ENCODE data around the gene ANKS1B.
"Not testable (repeated sequence)": the region's sequence is repeated elsewhere in the genome, so short reads cannot be mapped to it uniquely, and the experiment has no call there.

The ANKS1B gene

GRCh38 chr12:99984271-99985128 lies at the start of gene ANKS1B:
ANKS1B (minus strand) TSS chr12:99984936; CDS start chr12:99984237, 699 bp downstream.
- H3K4me3 ChIP-seq (ENCODE audit: low read length): no peak within 1 kb of the TSS
- no peaks in the 10 kb centered on the region for H3K4me1 ChIP-seq (ENCODE audit: control insufficient read depth, insufficient read depth, low read length)
- H3K27me3 ChIP-seq (ENCODE audit: control insufficient read depth, insufficient read depth, low read length): peaks cover 17% of the 10 kb centered on the region
- no peaks in the 10 kb centered on the region for H3K9me3 ChIP-seq (ENCODE audit: control insufficient read depth, low read length)
- H3K9ac ChIP-seq (ENCODE audit: low read length): peak within 1 kb of the TSS; percentile 44
- H3K36me3 ChIP-seq (ENCODE audit: control insufficient read depth, insufficient read depth, low read length): no peaks in the 10 kb centered on the region

GRCh38 chr12:100031836-100032235 lies 47.1 kb upstream of the ANKS1B start:
- H3K36me3 ChIP-seq (ENCODE audit: control insufficient read depth, insufficient read depth, low read length): no peaks in the 10 kb centered on the region
- H3K9ac ChIP-seq (ENCODE audit: low read length): no peak overlapping the region
- H3K4me1 ChIP-seq (ENCODE audit: control insufficient read depth, insufficient read depth, low read length): no peaks in the 10 kb centered on the region
- H3K4me3 ChIP-seq (ENCODE audit: low read length): no peak overlapping the region
- H3K27me3 ChIP-seq (ENCODE audit: control insufficient read depth, insufficient read depth, low read length): no peaks in the 10 kb centered on the region
- no peaks in the 10 kb centered on the region for H3K9me3 ChIP-seq (ENCODE audit: control insufficient read depth, low read length)

- Histone ChIP-seq H3K9me3 (ENCODE audit: control insufficient read depth, low read length) (no peaks in the 10 kb centered on the region), H3K27me3 (ENCODE audit: control insufficient read depth, insufficient read depth, low read length) (no peaks in the 10 kb centered on the region), H3K36me3 (ENCODE audit: control insufficient read depth, insufficient read depth, low read length) (no peaks in the 10 kb centered on the region), H3K4me3 (ENCODE audit: low read length) (no peak overlapping the region), H3K9ac (ENCODE audit: low read length) (no peak overlapping the region), H3K4me1 (ENCODE audit: control insufficient read depth, insufficient read depth, low read length) (no peaks in the 10 kb centered on the region)
These were observed 42.9 kb upstream of the ANKS1B start for GRCh38 chr12:100027671-100028070.

GRCh38 chr12:100026241-100026640 lies 41.5 kb upstream of the ANKS1B start:
- H3K36me3 ChIP-seq (ENCODE audit: control insufficient read depth, insufficient read depth, low read length): no peaks in the 10 kb centered on the region

GRCh38 chr12:100024974-100025555 lies 40.3 kb upstream of the ANKS1B start:
- Histone ChIP-seq H3K9ac (ENCODE audit: low read length) (no peak overlapping the region), H3K36me3 (ENCODE audit: control insufficient read depth, insufficient read depth, low read length) (no peaks in the 10 kb centered on the region), H3K4me1 (ENCODE audit: control insufficient read depth, insufficient read depth, low read length) (no peaks in the 10 kb centered on the region), H3K4me3 (ENCODE audit: low read length) (no peak overlapping the region), H3K9me3 (ENCODE audit: control insufficient read depth, low read length) (no peaks in the 10 kb centered on the region), H3K27me3 (ENCODE audit: control insufficient read depth, insufficient read depth, low read length) (no peaks in the 10 kb centered on the region)

More at GRCh38 chr12:100026241-100026640, 41.5 kb upstream of the ANKS1B start:
- Histone ChIP-seq H3K9me3 (ENCODE audit: control insufficient read depth, low read length) (no peaks in the 10 kb centered on the region), H3K27me3 (ENCODE audit: control insufficient read depth, insufficient read depth, low read length) (no peaks in the 10 kb centered on the region), H3K4me3 (ENCODE audit: low read length) (no peak overlapping the region), H3K4me1 (ENCODE audit: control insufficient read depth, insufficient read depth, low read length) (no peaks in the 10 kb centered on the region), H3K9ac (ENCODE audit: low read length) (no peak overlapping the region)

- Histone ChIP-seq H3K9me3 (ENCODE audit: control insufficient read depth, low read length) (no peaks in the 10 kb centered on the region), H3K4me3 (ENCODE audit: low read length) (no peak overlapping the region), H3K4me1 (ENCODE audit: control insufficient read depth, insufficient read depth, low read length) (no peaks in the 10 kb centered on the region), H3K27me3 (ENCODE audit: control insufficient read depth, insufficient read depth, low read length) (no peaks in the 10 kb centered on the region), H3K36me3 (ENCODE audit: control insufficient read depth, insufficient read depth, low read length) (no peaks in the 10 kb centered on the region), H3K9ac (ENCODE audit: low read length) (no peak overlapping the region)
These were observed 35.6 kb upstream of the ANKS1B start for GRCh38 chr12:100020370-100020769.

DNA sequence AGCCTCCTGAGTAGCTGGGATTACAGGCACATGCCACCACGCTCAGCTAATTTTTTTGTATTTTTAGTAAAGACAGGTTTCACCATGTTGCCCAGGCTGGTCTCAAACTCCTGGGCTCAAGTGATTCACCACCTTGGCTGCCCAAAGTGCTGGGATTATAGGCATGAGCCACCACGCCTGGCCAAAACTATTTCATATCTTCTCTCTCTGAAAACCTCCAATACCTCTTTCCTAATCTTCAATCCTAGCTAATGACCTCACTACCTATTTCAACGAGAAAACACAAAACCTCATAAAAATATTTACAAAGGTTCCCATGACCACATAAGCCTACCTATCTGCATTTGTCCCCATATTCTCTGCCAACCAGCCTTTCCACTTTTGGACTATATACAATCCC lies 32.3 kb upstream of the ANKS1B start:
- H3K36me3 ChIP-seq (ENCODE audit: control insufficient read depth, insufficient read depth, low read length): no peaks in the 10 kb centered on the region
- H3K9ac ChIP-seq (ENCODE audit: low read length): no peak overlapping the region
- H3K4me3 ChIP-seq (ENCODE audit: low read length): no peak overlapping the region
- H3K4me1 ChIP-seq (ENCODE audit: control insufficient read depth, insufficient read depth, low read length): no peaks in the 10 kb centered on the region
- H3K9me3 ChIP-seq (ENCODE audit: control insufficient read depth, low read length): no peaks in the 10 kb centered on the region
- no peaks in the 10 kb centered on the region for H3K27me3 ChIP-seq (ENCODE audit: control insufficient read depth, insufficient read depth, low read length)

- H3K9me3 ChIP-seq (ENCODE audit: control insufficient read depth, low read length): not testable (repeated sequence)
These were observed 31.6 kb upstream of the ANKS1B start for GRCh38 chr12:100016304-100016703.

GRCh38 chr12:100005846-100006245 lies 21.1 kb upstream of the ANKS1B start:
- not testable (repeated sequence) for H3K36me3 ChIP-seq (ENCODE audit: control insufficient read depth, insufficient read depth, low read length); H3K4me3 ChIP-seq (ENCODE audit: low read length); H3K27me3 ChIP-seq (ENCODE audit: control insufficient read depth, insufficient read depth, low read length); H3K9ac ChIP-seq (ENCODE audit: low read length); H3K4me1 ChIP-seq (ENCODE audit: control insufficient read depth, insufficient read depth, low read length); H3K9me3 ChIP-seq (ENCODE audit: control insufficient read depth, low read length)

More at GRCh38 chr12:100016304-100016703, 31.6 kb upstream of the ANKS1B start:
- H3K4me3 ChIP-seq (ENCODE audit: low read length); H3K27me3 ChIP-seq (ENCODE audit: control insufficient read depth, insufficient read depth, low read length); H3K36me3 ChIP-seq (ENCODE audit: control insufficient read depth, insufficient read depth, low read length); H3K4me1 ChIP-seq (ENCODE audit: control insufficient read depth, insufficient read depth, low read length); H3K9ac ChIP-seq (ENCODE audit: low read length): not testable (repeated sequence)

GRCh38 chr12:99997806-99998205 lies 13.1 kb upstream of the ANKS1B start:
- Histone ChIP-seq H3K36me3 (ENCODE audit: control insufficient read depth, insufficient read depth, low read length) (no peaks in the 10 kb centered on the region), H3K9ac (ENCODE audit: low read length) (no peak overlapping the region), H3K4me1 (ENCODE audit: control insufficient read depth, insufficient read depth, low read length) (no peaks in the 10 kb centered on the region), H3K27me3 (ENCODE audit: control insufficient read depth, insufficient read depth, low read length) (no peaks in the 10 kb centered on the region), H3K9me3 (ENCODE audit: control insufficient read depth, low read length) (no peaks in the 10 kb centered on the region), H3K4me3 (ENCODE audit: low read length) (no peak overlapping the region)

- no peaks in the 10 kb centered on the region for H3K9me3 ChIP-seq (ENCODE audit: control insufficient read depth, low read length)
- H3K4me1 ChIP-seq (ENCODE audit: control insufficient read depth, insufficient read depth, low read length): no peaks in the 10 kb centered on the region
- H3K36me3 ChIP-seq (ENCODE audit: control insufficient read depth, insufficient read depth, low read length): no peaks in the 10 kb centered on the region
- H3K4me3 ChIP-seq (ENCODE audit: low read length): no peak overlapping the region
- H3K27me3 ChIP-seq (ENCODE audit: control insufficient read depth, insufficient read depth, low read length): no peaks in the 10 kb centered on the region
- H3K9ac ChIP-seq (ENCODE audit: low read length): no peak overlapping the region
These were observed 11.4 kb upstream of the ANKS1B start for GRCh38 chr12:99996095-99996494.

GRCh38 chr12:99985631-99986030 lies 895 bp upstream of the ANKS1B start:
- Histone ChIP-seq H3K4me1 (ENCODE audit: control insufficient read depth, insufficient read depth, low read length) (no peaks in the 10 kb centered on the region), H3K9me3 (ENCODE audit: control insufficient read depth, low read length) (no peaks in the 10 kb centered on the region), H3K27me3 (ENCODE audit: control insufficient read depth, insufficient read depth, low read length) (peaks cover 17% of the 10 kb centered on the region), H3K36me3 (ENCODE audit: control insufficient read depth, insufficient read depth, low read length) (no peaks in the 10 kb centered on the region), H3K9ac (ENCODE audit: low read length) (no peak overlapping the region), H3K4me3 (ENCODE audit: low read length) (no peak overlapping the region)
